A673 (cell line): ENCODE results near the gene COL4A1. TPM values are rescaled to one million over a fixed set of nuclear protein-coding genes. Genes with fewer than 3 reads are reported as not detected.

ENCODE experiments used
- BruUV-seq: library from RNA; stranded (reverse); fragments of 400-500 nt; replicated peaks from 2 replicates; lab custom pipeline; 2021; lab: Mats Ljungman, UMichigan
- CTCF ChIA-PET: fragments of 300-600 bp; sonication (Branson Sonifier 250); formaldehyde crosslinking; loops from one replicate; lab custom pipeline; 2022; ENCODE audit warnings: antibody characterized with exemption; lab: Charles Lee
- POLR2A ChIA-PET: fragments of 300-600 bp; sonication (Branson Sonifier 250); formaldehyde crosslinking; loops from one replicate; lab custom pipeline; 2022; ENCODE audit warnings: antibody characterized with exemption; ENCODE audit not compliant: low non-redundant PET; lab: Charles Lee
- DNase-seq: peaks from one replicate; pipeline ENCODE4 v3.0.0-alpha.2; 2015; ENCODE audit warnings: low spot score
- H3K27ac ChIP-seq: fragments of 200-600 bp; sonication (generic); 2 replicates; pipeline ENCODE4 v1.5.1; 2016; ENCODE audit warnings: mixed run types, low read depth, mild to moderate bottlenecking, mixed read lengths, antibody characterized with exemption, low read length; ENCODE audit not compliant: poor library complexity, severe bottlenecking
- H3K27me3 ChIP-seq: fragments of 200-600 bp; sonication (generic); replicated peaks from 2 replicates; pipeline ENCODE4 v1.6.1; 2017; ENCODE audit warnings: mixed run types, low read depth, mild to moderate bottlenecking, mixed read lengths, antibody characterized with exemption, low read length; ENCODE audit not compliant: insufficient read depth, poor library complexity
- H3K36me3 ChIP-seq: fragments of 200-600 bp; sonication (generic); 2 replicates; pipeline ENCODE4 v1.6.1; 2016; ENCODE audit warnings: mixed run types, mild to moderate bottlenecking, mixed read lengths, antibody characterized with exemption, low read length; ENCODE audit not compliant: insufficient read depth, poor library complexity, severe bottlenecking
- H3K4me1 ChIP-seq: fragments of 200-600 bp; sonication (generic); 2 replicates; pipeline ENCODE4 v1.6.1; 2017; ENCODE audit warnings: mixed run types, mild to moderate bottlenecking, mixed read lengths, antibody characterized with exemption, low read length; ENCODE audit not compliant: insufficient read depth, poor library complexity, severe bottlenecking
- H3K4me3 ChIP-seq: fragments of 200-600 bp; sonication (generic); 2 replicates; pipeline ENCODE4 v1.5.1; 2016; ENCODE audit warnings: low read depth, mixed run types, mild to moderate bottlenecking, mixed read lengths, low read length; ENCODE audit not compliant: poor library complexity, severe bottlenecking
- H3K9me3 ChIP-seq: fragments of 200-600 bp; sonication (generic); 2 replicates; pipeline ENCODE4 v1.6.1; 2016; ENCODE audit warnings: mixed run types, low read depth, mild to moderate bottlenecking, mixed read lengths, antibody characterized with exemption, low read length; ENCODE audit not compliant: poor library complexity, severe bottlenecking
- EZH2 ChIP-seq: fragments of 200-600 bp; sonication (generic); IDR thresholded peaks from 2 replicates; pipeline ENCODE4 v1.6.1; 2017; ENCODE audit warnings: borderline replicate concordance, low read depth, mild to moderate bottlenecking, mixed read lengths, antibody characterized with exemption, low read length; ENCODE audit not compliant: poor library complexity, severe bottlenecking
- intact Hi-C: fragments of 100-400 bp; cut with micrococcal nuclease; formaldehyde crosslinking; loops from one replicate; pipeline ENCODE4 v1.10.0; 2022; ENCODE audit not compliant: unreplicated experiment
- total RNA-seq: library from RNA; stranded (reverse); gene quantifications from 2 replicates; pipeline ENCODE4 v1.2.3, GENCODE V29; 2021
- TF ChIP-seq, protein P1 (sequence below): fragments of 300-800, 200-600 bp; sonication (generic); conservative IDR thresholded peaks from 2 replicates; pipeline ENCODE4 v1.5.1; 2017; ENCODE audit warnings: low read depth, mild to moderate bottlenecking, antibody characterized with exemption, low read length, moderate library complexity, mixed read lengths

COL4A1 gene
- total RNA-seq, 1 experiment from 2014 or later: 83.9 TPM

DNA sequence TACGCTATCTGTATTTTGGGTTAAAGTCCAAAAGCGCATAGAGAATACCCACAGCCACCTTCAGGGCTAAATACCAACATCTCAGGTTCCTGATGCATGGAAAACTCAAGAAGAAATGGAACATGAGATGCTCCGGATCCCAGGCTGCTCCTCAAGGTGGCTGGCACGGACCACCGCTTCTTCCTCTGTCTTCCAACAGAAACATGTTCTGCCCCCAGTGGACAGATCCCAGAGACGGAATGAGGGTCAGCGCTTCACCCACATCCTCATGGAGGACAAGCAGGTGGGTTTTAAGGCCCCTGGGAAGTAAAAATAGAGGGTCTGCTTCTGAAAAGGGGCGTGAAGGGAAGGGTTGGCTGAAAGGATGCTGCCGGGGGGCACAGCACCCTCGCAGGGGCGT, 17.3 kb downstream of the COL4A1 start:
- no peaks in the 10 kb centered on the region for H3K9me3 ChIP-seq
- H3K4me3 ChIP-seq: no peak overlapping the region
- BruUV-seq: no TSS peak
- ChIA-PET CTCF (no interaction called here), POLR2A (no interaction called here)
- no peaks in the 10 kb centered on the region for H3K4me1 ChIP-seq
- TF ChIP-seq, protein P1, sequence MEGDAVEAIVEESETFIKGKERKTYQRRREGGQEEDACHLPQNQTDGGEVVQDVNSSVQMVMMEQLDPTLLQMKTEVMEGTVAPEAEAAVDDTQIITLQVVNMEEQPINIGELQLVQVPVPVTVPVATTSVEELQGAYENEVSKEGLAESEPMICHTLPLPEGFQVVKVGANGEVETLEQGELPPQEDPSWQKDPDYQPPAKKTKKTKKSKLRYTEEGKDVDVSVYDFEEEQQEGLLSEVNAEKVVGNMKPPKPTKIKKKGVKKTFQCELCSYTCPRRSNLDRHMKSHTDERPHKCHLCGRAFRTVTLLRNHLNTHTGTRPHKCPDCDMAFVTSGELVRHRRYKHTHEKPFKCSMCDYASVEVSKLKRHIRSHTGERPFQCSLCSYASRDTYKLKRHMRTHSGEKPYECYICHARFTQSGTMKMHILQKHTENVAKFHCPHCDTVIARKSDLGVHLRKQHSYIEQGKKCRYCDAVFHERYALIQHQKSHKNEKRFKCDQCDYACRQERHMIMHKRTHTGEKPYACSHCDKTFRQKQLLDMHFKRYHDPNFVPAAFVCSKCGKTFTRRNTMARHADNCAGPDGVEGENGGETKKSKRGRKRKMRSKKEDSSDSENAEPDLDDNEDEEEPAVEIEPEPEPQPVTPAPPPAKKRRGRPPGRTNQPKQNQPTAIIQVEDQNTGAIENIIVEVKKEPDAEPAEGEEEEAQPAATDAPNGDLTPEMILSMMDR: no peak
- TF ChIP-seq EZH2: no peak
- no peaks in the 10 kb centered on the region for H3K27me3 ChIP-seq
- no peak for DNase-seq
- intact Hi-C loops: no loop called here
- H3K36me3 ChIP-seq: no peaks in the 10 kb centered on the region
- no peak overlapping the region for H3K27ac ChIP-seq

DNA sequence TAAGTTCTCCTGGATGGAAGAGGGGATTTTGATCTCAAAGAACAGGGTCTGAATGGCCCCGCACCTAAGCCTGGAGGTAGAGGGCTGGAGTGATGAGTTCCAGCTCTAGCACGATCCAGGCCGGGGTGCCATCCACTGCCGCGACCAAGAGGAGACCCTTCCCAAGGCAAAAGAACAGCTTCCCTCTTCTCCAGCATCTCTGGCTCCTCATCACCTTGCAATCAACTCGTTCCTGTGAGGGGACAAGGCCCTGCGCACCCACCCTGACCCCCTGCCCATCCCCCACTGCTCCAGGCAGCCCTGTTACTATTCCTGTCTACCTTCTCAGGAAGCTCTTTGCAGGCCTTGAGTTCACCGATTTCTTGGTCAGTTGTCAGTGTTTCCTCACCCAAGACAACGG, 17.8 kb downstream of the COL4A1 start:
- Histone ChIP-seq H3K4me1 (no peaks in the 10 kb centered on the region), H3K36me3 (no peaks in the 10 kb centered on the region), H3K27me3 (no peaks in the 10 kb centered on the region), H3K4me3 (no peak overlapping the region), H3K9me3 (no peaks in the 10 kb centered on the region), H3K27ac (no peak overlapping the region)
- POLR2A ChIA-PET: no interaction called here
- TF ChIP-seq EZH2: no peak
- TF ChIP-seq, protein P1: no peak
- no peak for DNase-seq
- CTCF ChIA-PET: no interaction called here
- intact Hi-C loops: no loop called here
- BruUV-seq: no TSS peak

DNA sequence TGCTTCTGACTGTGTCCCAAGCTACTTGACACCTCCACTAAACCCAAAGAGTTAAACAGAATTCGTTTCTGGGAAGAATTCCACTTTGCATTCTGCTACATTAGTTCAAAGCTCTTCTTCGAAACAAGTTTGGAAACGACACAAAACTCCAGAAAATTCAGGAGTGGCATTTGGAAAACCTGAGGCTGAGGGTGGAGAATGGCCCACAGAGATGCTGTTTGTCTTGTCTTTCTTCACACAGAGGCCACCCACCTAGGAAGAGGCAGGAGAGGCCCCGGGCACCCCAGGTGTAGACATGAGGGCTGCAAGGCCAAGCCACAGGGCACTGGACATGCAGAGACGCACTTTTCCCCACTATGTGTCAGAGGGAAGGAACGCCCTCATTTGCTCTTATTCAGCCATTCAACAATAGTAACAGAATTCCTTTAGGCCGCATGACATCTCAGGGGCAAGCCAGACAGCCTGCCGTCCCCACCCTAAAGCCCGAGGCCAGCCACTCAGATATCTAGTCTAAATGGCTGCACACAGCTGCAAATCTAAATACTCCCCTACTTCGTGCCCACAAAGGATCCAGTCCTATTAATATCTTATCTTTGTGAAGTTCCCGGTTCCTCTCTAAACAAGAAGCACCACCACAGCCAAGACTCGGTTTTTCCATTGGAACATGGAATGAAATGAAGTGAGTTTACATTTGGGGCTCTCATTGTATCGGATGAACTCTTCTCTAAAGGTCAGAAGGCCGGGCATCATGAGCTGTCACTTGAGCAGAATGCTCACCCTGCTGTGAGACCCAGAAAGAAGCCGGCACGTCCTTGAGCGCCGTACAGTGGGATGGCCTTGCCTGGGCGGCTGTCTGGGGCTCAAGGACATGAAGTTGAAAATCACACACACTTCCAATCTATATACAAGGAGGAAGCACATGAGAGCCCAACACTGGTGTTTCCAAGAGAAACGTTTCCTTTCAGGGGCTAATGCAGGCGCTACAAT, 19.8 kb downstream of the COL4A1 start:
- intact Hi-C loops: no loop called here
- H3K36me3 ChIP-seq: no peaks in the 10 kb centered on the region
- CTCF ChIA-PET: no interaction called here
- H3K4me1 ChIP-seq: no peaks in the 10 kb centered on the region
- TF ChIP-seq, protein P1: no peak
- TF ChIP-seq EZH2: no peak
- BruUV-seq: no TSS peak
- POLR2A ChIA-PET: no interaction called here
- no peaks in the 10 kb centered on the region for H3K9me3 ChIP-seq
- H3K27me3 ChIP-seq: no peaks in the 10 kb centered on the region
- no peak for DNase-seq
- no peak overlapping the region for H3K27ac ChIP-seq
- no peak overlapping the region for H3K4me3 ChIP-seq
